Urinary bladder (tissue), 4 donors: ENCODE results near the gene USP36. TPM values are rescaled to one million over a fixed set of nuclear protein-coding genes. Genes with fewer than 3 reads are reported as not detected.
A peak's percentile ranks its signal among the peaks of the same experiment; 100 is the strongest.

ENCODE experiments used
- DNase-seq: peaks from one replicate; pipeline ENCODE4 v3.0.0-alpha.2; 2015; ENCODE audit errors: extremely low spot score
- H3K27ac ChIP-seq: one replicate; pipeline ENCODE4 v1.5.1; 2013; ENCODE audit warnings: low read depth, mild to moderate bottlenecking, moderate library complexity
- H3K36me3 ChIP-seq: one replicate; pipeline ENCODE4 v1.6.1; 2013; ENCODE audit warnings: mild to moderate bottlenecking, moderate library complexity; ENCODE audit not compliant: insufficient read depth
- H3K4me1 ChIP-seq: one replicate; pipeline ENCODE4 v1.6.1; 2013; ENCODE audit warnings: mild to moderate bottlenecking, moderate library complexity; ENCODE audit not compliant: insufficient read depth
- H3K4me3 ChIP-seq: one replicate; pipeline ENCODE4 v1.5.1; 2013; ENCODE audit warnings: low read depth, low read length
- WGBS: extraction: QIAGEN DNeasy Blood & Tissue Kit; methylation state at CpG from one replicate; pipeline ENCODE4 v1.1.7; 2013; 5-methylcytosine and 5-hydroxymethylcytosine counted together
- polyA plus RNA-seq: library from polyadenylated mRNA; stranded (reverse); fragments of 200-250 nt; gene quantifications from one replicate; pipeline ENCODE4 v1.2.3, GENCODE V29; 2013
- total RNA-seq: library from RNA; depleted of rRNA; stranded (reverse); fragments of >200 nt; gene quantifications from one replicate; pipeline ENCODE4 v1.2.3, GENCODE V29; 2014
- donor health status: healthy with polysubstance abuse.
- donor health status: healthy.

The USP36 gene
- total and polyA plus RNA-seq, 2 donors, result 27.3 to 28.0 TPM

DNA sequence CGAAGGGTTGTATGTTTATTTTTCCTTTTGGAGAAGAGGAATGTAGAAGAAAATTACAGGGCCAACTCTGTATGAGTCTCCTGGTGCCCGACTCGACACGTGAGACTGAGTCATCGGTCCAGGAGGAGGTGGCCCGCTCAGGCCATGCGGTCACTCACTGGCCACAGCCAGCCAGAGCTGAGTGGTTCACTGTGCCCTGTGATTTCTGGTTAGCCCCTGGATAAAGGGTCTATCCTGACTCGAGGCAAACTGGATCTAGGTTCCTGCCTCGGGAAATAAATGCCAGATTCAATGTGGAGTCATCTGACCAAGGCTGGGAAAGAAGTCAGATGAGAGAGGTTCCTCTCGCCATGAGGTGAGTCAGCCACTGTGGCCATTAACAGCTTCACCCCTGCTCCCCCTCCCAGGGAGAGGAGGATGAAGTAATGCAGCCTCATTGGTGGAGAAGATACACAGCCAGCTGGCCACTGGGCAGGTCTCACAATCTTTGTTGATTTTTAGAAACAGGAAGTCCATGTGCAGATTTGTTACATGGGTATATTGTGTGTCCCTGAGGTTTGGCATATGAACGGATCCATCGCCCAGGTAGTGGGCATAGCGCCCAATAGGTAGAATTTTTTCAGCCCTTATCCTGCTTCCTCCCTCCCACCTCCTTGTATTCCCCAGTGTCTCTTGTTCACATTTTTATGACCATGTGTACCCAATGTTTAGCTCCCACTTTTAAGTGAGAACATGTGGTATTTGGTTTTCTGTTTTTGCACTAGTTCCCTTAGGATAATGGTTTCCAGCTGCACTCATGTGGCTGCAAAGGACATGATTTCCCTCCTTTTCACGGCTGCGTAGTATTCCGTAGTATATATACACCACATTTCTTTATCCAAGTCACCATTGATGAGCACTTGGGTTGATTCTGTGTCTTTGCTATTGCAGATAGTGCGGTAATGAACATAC, 21.7 kb upstream of the USP36 start:
- H3K4me3 ChIP-seq, result no peak overlapping the region
- no peaks in the 10 kb centered on the region for H3K4me1 ChIP-seq
- no peaks in the 10 kb centered on the region for H3K36me3 ChIP-seq
- WGBS, result 57% methylated on average over 17 of the region's 17 CpGs
- peak overlapping the region; percentile 25 for H3K27ac ChIP-seq
- no peak for DNase-seq

DNA sequence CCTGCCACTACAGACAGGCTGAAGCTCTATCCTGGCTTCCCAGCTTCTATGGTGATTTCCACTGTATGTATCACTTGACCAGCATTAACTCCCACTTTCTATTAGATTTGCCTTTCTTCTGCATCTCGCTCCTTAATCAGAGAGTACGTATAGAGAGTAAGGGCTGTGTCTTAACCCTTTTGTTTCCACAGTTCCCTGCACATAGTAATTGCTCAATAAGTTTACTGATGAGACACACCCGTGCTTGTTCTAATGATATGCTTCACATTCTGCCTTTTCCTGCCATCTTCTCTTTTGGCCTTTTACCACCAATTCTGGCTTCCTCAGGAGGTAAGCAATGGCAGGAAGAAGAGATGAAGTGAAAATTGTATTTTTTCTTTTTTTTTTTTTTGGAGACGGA, 20.6 kb upstream of the USP36 start:
- DNase-seq, result no peak
- Histone ChIP-seq H3K27ac (peak overlapping the region; percentile 75), H3K36me3 (no peaks in the 10 kb centered on the region), H3K4me3 (no peak overlapping the region), H3K4me1 (no peaks in the 10 kb centered on the region)
- 86% methylated on average over 4 of the region's 4 CpGs for WGBS

DNA sequence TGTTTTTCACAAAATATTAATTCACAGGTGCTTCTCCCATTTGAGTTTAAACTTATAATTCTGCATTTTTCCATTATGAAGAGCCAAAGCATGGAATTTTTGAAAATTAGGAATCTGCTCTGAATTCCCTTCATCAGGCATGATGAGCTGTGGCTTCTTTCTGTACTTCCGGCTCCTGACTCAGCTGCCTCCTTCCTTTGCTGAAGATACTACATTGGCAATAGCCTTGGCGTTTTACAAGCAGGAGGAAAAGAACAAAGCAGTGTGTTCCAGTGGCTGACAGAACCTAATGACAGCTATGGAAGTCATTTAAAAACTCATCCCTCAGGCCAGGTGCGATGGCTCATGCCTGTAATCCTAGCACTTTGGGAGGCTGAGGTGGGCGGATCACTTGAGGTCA, 18.4 kb upstream of the USP36 start:
- H3K36me3 ChIP-seq, result no peaks in the 10 kb centered on the region
- 80% methylated on average over 4 of the region's 4 CpGs for WGBS
- H3K27ac ChIP-seq, result no peak overlapping the region
- DNase-seq, result no peak
- no peaks in the 10 kb centered on the region for H3K4me1 ChIP-seq
- H3K4me3 ChIP-seq, result no peak overlapping the region

DNA sequence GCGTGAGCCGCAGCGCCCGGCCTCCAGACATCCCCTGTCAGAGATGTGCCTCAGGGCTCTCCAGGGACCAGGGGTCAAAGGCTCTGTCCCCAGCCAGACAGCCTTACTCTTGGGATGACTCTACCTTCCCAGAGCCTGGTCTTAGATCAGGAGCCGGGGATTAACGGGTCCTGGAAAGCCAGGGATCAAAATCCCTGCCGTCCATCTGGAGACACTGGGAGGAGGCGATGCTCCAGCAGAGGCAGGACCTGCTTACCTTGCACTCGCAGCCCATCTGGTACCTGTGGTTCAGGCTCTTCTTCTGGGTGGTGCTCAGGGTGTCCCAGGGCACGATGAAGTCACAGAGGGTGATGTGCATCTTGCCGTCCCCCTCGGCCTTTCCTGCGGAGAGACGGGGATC, 16.7 kb upstream of the USP36 start:
- 91% methylated on average over 14 of the region's 14 CpGs for WGBS
- H3K4me1 ChIP-seq, result no peaks in the 10 kb centered on the region
- H3K4me3 ChIP-seq, result no peak overlapping the region
- no peak overlapping the region for H3K27ac ChIP-seq
- H3K36me3 ChIP-seq, result no peaks in the 10 kb centered on the region
- DNase-seq, result no peak

DNA sequence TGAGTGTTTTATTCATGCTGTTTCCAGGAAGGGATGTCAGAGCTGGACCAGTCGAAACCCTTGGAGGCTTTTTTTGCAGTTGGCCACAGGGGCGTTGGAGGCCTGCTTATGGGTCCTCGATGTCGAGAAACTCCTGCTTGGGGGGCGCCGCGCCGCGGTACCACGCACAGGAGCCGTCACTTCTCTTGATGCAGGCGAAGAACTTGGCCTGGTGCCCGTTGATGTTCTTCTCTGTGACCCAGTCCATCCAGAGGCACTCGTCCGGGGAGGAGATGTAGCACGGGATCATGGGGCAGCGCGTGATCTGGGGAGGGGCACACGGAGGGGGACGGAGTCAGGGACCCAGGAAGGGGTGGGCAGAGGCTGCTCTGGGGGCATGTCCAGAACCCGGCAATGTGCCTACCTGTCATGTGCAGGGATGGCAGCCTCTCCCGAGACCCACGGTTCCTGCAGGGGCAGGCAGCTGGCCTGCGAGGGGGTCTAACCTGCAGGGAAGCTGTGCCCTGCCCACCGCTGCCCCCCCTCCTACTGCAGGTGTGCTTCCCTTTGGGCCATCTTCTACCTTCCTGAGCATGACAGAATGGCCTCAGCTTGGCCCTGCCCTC, 15.0 kb upstream of the USP36 start:
- Histone ChIP-seq H3K27ac (no peak overlapping the region), H3K36me3 (no peaks in the 10 kb centered on the region), H3K4me3 (no peak overlapping the region), H3K4me1 (no peaks in the 10 kb centered on the region)
- no peak for DNase-seq
- WGBS, result 91% methylated on average over 25 of the region's 25 CpGs

DNA sequence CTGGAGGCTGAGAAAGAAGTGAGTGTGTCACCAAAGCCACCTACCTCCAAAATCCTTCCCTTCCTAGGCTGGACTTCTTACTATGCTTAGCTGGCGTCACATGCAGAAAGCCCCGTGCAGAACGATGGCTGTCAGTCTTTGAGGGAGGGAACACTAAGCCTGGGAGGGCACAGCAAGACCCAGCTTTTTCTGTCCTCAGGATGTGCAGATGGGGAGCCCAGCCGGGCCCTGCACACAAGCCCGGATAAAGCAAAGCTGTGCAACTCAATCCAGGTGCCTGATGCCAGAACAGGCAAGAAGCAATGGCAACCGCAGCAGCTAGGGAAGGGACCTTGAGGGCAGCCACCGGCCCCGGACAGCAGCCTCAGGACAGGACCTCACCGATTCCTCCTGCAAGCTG, 13.9 kb upstream of the USP36 start:
- H3K36me3 ChIP-seq, result no peaks in the 10 kb centered on the region
- H3K4me1 ChIP-seq, result no peaks in the 10 kb centered on the region
- WGBS, result 80% methylated on average over 9 of the region's 9 CpGs
- no peak overlapping the region for H3K4me3 ChIP-seq
- no peak for DNase-seq
- H3K27ac ChIP-seq, result no peak overlapping the region

DNA sequence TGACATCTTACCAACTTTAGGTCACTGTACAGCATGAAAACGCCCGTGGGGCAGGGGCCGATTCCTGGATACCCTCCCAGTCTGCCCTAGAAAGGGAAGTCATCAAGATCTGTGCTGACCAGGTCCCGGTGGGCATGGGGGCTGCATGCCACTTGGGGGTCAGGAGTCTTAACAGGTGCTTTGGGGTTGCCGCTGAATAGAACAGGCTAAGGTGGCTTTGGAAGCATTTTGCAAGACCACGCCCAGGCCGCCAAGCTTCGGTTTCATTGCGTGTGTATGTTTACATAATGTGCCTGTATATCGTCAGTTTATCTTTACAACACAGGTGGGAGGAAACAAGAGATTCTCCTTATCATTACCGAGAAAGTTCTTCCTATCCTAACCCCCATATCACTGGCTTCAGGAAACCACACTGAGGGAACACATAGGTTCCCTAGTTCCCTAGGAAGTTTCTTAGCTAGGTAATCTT, 13.3 kb upstream of the USP36 start:
- no peak overlapping the region for H3K27ac ChIP-seq
- 60% methylated on average over 11 of the region's 11 CpGs for WGBS
- no peak for DNase-seq
- no peaks in the 10 kb centered on the region for H3K4me1 ChIP-seq
- H3K4me3 ChIP-seq, result no peak overlapping the region
- H3K36me3 ChIP-seq, result no peaks in the 10 kb centered on the region

DNA sequence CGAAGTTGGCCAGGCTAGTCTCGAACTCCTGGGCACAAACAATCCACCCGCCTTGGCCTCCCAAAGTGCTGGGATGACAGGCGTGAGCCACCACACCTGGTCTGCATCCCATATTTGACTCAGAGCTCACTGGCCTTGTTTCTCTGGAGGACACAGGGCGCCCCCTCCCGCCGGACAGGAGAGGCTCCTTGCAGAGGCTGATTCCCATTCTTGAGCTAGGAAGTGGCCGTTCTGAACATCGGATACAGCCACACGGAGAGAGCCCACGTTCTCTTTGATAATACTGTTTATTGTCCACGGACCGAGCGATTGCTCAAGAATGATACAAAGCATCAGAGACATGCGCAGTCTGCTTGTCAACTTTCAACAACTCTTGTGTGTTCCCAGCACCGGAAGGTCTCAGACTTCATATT, 12.1 kb upstream of the USP36 start:
- no peak overlapping the region for H3K27ac ChIP-seq
- no peaks in the 10 kb centered on the region for H3K36me3 ChIP-seq
- no peak for DNase-seq
- H3K4me3 ChIP-seq, result no peak overlapping the region
- no peaks in the 10 kb centered on the region for H3K4me1 ChIP-seq
- 55% methylated on average over 16 of the region's 16 CpGs for whole genome bisulfite sequencing

DNA sequence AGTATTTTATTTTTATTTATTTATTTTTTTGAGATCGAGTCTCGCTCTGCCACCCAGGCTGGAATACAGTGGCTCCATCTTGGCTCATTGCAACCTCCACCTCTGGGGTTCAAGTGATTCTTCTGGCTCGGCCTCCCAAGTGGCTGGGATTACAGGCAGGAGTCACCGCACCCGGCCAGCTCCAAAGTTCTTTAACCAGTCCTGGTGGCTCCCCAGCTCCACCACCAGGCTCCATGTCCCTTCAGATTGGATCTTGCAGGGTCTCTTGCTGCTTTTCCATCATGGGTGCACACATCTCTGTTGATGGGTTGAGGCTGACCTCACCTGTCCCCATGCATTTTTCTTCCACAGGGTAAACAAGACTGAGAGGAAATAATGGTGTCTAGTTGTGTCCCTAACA, 8.4 kb upstream of the USP36 start:
- no peak for DNase-seq
- 92% methylated on average over 5 of the region's 5 CpGs for WGBS

DNA sequence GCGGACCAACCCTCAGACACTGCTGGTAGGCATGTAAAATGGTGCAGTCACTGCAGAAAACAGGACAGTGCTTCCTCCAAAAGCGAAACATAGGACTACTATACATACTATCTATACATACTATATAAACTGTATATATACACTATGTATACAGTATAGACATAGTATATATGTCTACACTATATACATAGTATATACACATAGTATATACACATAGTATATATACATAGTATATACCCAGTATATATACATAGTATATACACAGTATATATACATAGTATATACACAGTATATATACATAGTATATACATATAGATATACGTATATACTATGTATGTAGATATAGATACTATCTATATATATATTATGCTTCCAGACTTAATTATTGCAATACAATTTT, 6.4 kb upstream of the USP36 start:
- Histone ChIP-seq H3K27ac (no peak overlapping the region), H3K36me3 (no peaks in the 10 kb centered on the region), H3K4me3 (no peak overlapping the region), H3K4me1 (no peaks in the 10 kb centered on the region)
- WGBS, result 90% methylated on average over 3 of the region's 3 CpGs
- DNase-seq, result no peak

More for the DNA sequence above, 8.4 kb upstream of the USP36 start:
- Histone ChIP-seq H3K36me3 (no peaks in the 10 kb centered on the region), H3K4me3 (no peak overlapping the region), H3K27ac (no peak overlapping the region), H3K4me1 (no peaks in the 10 kb centered on the region)

DNA sequence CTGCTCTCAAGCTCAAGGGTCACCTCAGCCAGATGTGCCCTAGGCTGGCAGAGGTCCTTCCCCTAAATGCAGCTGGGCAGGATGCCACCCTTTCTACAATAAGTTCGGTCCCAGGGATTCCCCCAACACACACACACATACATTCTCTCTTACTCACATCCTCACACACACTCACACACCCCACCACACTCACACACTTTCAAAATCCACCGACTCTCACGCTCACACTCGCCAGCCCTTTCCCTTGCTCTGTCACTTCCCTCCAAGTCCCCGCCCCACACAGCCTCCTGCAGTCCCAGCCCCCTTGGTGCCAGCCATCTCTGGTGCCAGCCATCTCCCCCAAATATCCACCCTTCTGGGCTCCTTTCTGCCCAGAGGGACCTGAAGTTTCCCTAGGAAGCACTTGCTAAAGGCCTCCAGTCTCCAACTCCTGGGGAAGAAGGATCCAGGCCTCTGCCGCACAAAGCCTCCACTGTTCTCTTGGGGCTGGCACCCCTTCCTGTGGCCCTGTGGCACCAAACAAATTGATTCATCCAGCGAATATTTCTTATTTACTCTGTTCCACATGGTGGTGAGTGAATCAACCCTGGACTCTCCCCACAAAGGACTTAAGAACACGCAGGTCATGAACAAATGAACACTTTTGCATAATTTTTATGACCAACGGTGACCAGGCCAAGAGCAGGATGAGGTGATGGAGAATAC, 3.8 kb upstream of the USP36 start:
- H3K36me3 ChIP-seq, result no peaks in the 10 kb centered on the region
- no peak overlapping the region for H3K4me3 ChIP-seq
- no peak for DNase-seq
- no peaks in the 10 kb centered on the region for H3K4me1 ChIP-seq
- no peak overlapping the region for H3K27ac ChIP-seq
- whole genome bisulfite sequencing, result 82% methylated on average over 9 of the region's 9 CpGs

DNA sequence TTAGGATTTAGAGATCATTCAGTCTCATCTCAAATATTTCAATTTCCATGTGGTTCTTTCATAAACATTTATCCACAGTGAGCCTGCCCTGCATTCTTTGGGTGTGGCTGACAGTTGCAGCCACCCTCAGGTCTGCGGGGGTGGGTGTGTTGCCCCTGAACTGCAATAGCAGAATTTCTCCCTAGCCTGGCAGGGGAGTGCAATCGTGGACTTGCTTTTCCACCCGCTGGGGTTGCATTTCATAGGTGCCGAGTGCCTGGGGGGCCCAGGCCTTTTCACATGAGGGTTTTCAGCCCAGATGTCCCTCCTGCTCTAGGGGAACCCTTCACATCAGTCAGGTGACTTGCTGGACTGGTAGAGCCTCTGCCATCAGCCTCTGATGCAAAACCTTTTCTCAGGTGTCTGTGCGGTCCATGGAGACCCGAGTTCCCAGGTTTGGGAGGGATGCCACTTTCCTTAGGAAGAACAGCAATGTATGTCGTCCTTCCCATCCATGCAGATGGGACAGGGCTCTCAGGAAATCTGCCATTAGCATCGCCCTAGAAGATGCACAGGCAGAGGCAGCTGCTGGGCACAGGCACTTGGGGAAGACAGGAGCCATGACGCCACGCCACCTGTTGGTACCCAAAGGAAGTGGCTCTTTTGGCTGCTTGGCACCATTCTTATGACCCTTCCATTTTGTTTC, 2.4 kb upstream of the USP36 start:
- DNase-seq, result no peak
- H3K27ac ChIP-seq, result no peak overlapping the region
- H3K4me1 ChIP-seq, result no peaks in the 10 kb centered on the region
- no peaks in the 10 kb centered on the region for H3K36me3 ChIP-seq
- WGBS, result 63% methylated on average over 10 of the region's 10 CpGs
- no peak overlapping the region for H3K4me3 ChIP-seq

DNA sequence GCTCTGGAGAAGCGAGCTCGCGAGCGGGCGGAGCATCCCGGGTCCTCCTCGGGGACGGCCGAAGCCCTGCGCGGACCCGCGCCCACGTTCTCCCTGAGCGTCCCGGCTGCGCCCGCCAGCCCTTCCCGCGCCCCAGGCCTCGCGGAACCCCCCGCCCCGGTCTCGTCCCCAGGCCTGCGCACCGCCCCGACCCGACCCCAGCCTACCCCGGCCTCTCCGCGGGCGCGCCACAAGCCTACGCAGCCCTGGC, 159 bp downstream of the USP36 start:
- peak overlapping the region; percentile 94 for H3K27ac ChIP-seq
- no peaks in the 10 kb centered on the region for H3K36me3 ChIP-seq
- WGBS, result under 1% methylated on average over 35 of the region's 35 CpGs

More for the DNA sequence above, 159 bp downstream of the USP36 start:
- DNase-seq, result no peak
- H3K4me3 ChIP-seq, result peak overlapping the region; percentile 81
- H3K4me1 ChIP-seq, result no peaks in the 10 kb centered on the region
